ENCODE measurements around the gene DLG3.

Gene DLG3

GRCh38 chrX:70437921-70438665 is 6.5 kb upstream of the DLG3 start:
- DNase-seq: no peak

GRCh38 chrX:70439016-70439415 is 5.6 kb upstream of the DLG3 start:
- DNase-seq: no peak

GRCh38 chrX:70442224-70442623 is 2.4 kb upstream of the DLG3 start:
- DNase-seq: no peak

GRCh38 chrX:70444946-70445656 is 466 bp downstream of the DLG3 start:
- no peak for DNase-seq

- DNase-seq: no peak
These were observed 1.3 kb downstream of the DLG3 start for GRCh38 chrX:70445951-70446350.

- DNase-seq: no peak
These were observed 2.0 kb downstream of the DLG3 start for GRCh38 chrX:70446380-70447350.

- DNase-seq: no peak
These were observed 4.9 kb downstream of the DLG3 start for GRCh38 chrX:70449457-70449966.

- peak; percentile 67 for DNase-seq
These were observed 7.6 kb downstream of the DLG3 start for GRCh38 chrX:70452143-70452733.

- DNase-seq: no peak
These were observed 8.5 kb downstream of the DLG3 start for GRCh38 chrX:70453024-70453618.

GRCh38 chrX:70454441-70455365 is 10.1 kb downstream of the DLG3 start:
- peak; percentile 76 for DNase-seq

GRCh38 chrX:70455366-70456202 is 10.9 kb downstream of the DLG3 start:
- DNase-seq: no peak

- DNase-seq: no peak
These were observed 11.6 kb downstream of the DLG3 start for GRCh38 chrX:70456256-70456655.

GRCh38 chrX:70461026-70461425 is 16.4 kb downstream of the DLG3 start:
- DNase-seq: no peak

- no peak for DNase-seq
These were observed 19.4 kb downstream of the DLG3 start for GRCh38 chrX:70464051-70464450.

- DNase-seq: no peak
These were observed 22.3 kb downstream of the DLG3 start for GRCh38 chrX:70466968-70467367.

- no peak for DNase-seq
These were observed 24.1 kb downstream of the DLG3 start for GRCh38 chrX:70468709-70469108.

GRCh38 chrX:70470850-70471289 is 26.2 kb downstream of the DLG3 start:
- no peak for DNase-seq

- DNase-seq: no peak
These were observed 31.7 kb downstream of the DLG3 start for GRCh38 chrX:70476166-70476933.
